Stimulated activated CD4-positive, alpha-beta T cell treated with anti-CD3 and anti-CD28 coated beads, TNF-alpha, amount 100 ng/mL, for 48 hours (primary cell): ENCODE results near the gene TMEM31.
"Not testable (repeated sequence)": the region's sequence is repeated elsewhere in the genome, so short reads cannot be mapped to it uniquely, and the experiment has no call there.

Experiments
- DNase-seq, 3 donors: peaks; one replicate each; pipeline ENCODE4 v3.0.0-alpha.2; 2020; ENCODE audit warnings: low read depth in 3 of 3

The TMEM31 gene

DNA sequence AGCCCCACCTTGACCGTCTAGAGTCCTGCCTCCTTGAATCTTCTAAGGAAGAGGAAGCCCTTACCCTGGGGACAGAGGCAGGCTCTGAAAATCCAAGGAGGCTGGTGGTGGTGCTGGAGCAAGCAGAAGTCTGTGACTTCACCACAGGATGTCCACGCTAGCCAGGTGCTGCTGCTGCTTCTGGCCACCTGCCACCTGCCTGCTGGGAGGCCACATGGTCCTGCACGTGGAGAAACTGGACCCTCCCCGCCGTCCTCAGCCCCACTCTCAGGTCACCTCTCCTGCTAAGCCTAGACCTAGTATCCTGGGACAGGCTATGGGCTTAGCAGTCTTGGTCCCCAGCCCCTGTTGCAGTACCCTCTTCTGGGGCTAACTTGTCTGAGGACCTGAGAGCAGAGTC is 15.8 kb downstream of the TMEM31 start:
- DNase-seq = no peak

DNA sequence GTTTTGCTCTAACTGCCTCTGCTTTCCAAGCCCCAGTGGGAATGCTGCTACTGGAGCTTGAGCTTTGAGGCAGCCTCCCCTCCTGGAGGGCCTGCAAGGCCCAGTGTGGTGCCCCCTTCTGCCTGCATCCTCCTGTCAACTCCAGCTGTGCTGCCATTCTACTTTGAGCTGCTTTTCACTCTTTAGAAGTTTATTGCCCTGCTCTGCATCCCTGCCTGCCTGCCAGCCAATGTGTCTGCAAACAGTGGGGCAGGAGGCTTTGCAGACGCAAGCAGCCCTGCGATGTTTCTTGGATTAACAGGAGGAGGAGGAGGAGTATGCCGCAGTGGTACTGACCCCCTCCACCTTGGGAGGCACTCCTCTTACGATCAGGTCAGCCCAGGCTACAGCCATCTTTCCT is 16.4 kb downstream of the TMEM31 start:
- DNase-seq = no peak

DNA sequence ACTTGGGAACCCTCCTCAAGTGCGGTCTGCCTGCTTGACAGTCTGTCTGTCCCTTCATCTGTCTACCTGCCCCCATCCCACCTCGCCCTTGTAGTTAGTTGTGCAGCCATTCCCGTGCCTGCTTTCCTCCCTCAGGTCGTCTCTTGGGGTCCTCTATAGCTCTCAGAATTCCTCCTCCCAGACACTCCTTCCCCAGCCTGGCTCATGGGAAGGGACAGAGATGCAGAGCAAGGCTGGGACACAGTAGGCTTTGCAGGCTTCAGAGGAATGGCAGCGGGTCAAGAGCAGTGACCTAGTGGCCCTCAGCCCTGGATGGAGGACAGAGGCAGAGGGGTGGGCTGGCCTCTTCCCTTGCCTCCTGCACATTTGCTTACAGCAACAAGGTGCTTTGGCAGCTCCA is 18.3 kb downstream of the TMEM31 start:
- DNase-seq = no peak

DNA sequence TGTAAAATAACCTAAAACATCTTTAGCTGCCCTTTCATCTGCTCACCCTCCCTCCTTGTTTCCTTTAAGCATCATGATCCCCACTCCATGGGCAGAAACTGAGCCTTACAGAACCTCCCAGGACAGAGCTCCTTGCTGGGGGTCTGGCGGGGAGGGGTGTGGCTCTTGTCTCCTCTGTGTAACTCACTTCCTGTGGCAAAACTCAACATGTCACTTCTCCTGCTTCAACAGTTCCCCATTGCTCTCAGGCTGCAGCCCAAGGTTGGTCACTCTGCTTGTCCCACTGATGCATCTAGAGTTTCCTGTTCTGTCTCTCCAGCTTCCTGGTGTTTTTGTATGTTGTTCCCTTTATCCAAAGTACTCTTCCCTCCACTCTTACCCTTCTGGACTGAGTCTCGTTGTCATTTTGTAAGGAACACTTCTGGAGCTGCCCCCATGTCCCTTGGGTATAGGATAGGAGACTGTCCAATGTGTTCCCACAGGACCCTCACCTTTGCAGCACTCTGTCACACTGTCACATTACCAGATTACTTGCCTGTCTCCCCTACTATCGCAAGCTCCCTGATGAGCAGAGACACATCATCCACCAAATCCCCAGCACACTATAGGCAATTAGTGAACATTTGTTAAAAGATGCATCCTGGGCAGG is 19.6 kb downstream of the TMEM31 start:
- no peak for DNase-seq

DNA sequence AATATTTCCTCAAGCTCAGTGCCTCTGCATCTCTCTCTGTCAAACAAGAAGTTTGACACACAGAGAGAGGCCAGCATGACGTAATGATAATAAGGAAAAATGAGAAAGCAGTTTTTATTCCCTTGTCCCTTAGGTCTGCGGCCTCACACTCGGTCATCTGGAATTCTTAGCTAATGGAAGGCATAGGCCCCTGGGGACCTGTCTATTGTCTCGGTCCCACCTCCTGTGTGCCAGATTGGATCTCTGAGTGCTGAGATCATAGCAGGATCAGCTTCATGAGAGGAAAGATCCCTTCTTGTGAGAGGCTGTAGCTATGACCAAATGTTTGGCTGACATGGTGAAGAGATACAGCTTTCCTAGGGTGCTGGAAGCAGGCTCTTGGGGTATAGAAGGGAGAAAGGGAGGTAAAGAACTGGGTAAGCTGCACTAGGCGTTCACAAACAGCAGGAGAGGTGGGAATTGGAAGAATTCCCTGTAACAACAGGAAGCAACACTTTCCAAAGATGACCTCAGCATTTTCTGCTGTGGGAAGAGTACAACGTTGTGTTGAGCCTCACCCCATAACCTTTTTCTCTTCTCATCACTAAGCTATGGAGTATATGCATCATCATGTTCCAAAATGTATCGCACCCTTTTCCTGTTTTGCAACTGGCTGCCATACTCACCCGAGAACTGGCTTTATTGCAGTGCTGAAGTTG is 20.2 kb downstream of the TMEM31 start:
- DNase-seq = no peak

DNA sequence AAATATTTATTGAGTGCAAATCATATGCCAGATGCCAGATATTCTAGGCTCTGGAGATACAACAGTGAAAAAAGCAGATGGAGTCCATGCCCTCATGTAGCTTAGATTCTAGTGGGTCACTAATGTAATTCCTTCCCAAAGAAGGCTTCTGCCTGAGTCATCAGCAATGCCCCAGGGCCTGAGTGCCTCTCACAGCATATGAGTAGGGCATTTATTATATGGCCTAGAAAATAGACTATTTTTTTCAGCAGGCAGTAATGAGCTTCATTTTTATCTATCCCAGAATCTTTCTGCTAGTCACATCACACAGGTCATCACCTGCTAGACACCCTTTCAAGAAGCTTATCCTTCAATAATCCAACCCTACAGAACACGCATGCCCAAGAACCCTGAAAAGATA is 22.3 kb downstream of the TMEM31 start:
- no peak for DNase-seq

DNA sequence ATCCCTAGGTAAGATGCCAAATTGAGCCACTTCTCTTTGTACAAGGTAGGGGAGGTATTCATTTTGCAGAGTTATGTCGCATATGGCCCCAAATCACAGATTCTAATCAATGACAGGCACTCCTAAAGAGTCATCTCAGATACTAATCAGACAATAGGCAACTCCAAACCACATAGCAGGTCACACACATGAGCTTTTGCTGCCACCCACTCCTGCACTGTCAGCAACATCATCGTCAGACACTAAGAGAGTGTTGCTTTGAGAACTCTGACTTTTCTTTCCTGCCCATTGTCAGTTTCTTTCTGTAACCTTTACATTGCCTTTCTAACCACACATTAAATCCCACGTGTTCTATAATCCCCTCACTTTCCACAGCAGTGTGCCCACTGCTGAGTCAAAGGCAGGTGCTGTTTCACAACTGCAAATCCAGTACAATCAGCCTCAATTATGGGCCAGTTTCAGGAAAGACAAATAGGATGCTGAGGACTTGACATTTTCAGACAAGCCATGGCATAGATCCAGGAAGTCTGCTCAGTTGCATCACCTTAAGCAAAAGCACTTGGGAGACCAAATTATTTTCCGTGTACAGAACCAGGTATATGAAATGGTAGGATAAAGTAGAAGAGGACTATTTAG is 23.5 kb downstream of the TMEM31 start:
- peak in 2 of 3 donors; percentile 5 to 8 for DNase-seq

DNA sequence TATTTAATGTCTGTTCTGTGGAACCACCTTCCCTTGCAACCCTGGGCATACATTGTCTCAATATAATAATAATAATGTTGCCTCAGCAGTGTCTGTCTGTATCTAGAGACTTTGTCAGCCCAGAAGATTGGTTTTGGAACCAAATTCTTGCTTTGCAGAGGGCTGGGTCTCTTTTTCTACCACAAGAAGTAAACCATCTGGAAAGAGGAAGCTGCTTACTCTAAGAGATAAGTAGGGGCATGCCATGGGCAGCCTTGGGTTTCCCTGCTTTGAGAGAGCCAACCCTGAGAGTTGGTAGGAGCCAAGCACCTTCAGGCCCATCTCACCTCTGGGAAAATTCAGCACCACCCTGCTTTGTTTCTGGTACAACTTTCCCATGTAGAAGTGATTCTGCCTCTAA is 27.0 kb downstream of the TMEM31 start:
- no peak for DNase-seq

DNA sequence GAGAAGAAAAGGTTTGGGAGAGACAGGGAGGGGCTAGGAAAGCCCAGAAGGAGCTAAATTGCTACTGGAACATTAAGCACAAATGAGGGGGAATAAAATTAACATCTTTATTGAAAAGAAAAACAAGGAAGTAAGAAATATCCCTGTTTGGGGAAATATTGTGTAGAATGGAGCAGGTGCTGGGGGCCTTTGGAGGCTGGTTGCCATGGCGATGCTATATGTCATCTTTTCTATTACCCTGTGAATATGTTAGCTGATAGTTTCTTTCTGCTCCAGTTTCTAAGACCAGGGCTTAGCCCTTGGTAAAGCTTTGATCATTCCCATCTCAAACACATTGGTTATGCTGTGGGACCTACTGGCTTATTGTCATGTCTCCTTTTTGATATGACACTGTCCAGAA is 28.7 kb downstream of the TMEM31 start:
- no peak for DNase-seq

DNA sequence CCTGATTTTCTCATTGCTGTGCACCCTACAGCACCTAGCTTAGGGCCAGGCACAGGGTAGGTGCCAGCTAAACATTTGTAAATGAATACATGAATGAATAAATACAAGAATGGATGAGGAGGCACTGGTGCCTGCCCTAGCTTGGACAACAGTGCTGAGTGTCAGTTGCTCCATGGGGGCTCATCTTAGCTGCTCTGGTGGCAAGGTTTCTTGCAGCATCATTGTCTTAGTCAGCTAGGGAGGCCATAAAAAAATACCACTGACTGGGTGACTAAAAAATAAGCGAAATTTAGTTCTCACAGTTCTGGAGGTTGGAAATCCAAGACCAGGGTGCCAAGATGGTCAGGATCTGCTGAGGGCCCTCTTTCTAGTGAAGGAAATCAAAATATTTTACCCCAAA is 31.2 kb downstream of the TMEM31 start:
- no peak for DNase-seq

DNA sequence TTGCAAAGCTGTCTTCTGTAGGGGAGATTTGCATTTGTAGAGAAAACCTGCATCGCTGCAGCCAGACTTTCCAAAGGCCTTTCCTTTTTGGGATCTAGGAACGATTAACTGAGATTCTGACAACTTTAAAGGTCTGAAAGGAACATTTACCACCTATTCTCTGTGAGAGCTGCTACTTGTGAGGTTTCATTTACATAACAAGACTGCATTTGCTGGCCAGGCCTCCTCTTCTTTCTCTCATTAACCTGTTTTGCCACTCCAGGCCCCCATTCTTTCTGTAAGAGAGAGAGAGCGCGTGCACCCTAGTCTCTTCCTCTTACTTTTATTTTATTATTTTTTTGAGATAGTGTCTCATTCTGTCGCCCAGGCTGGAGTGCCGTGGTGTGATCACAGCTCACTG is 31.6 kb downstream of the TMEM31 start:
- no peak for DNase-seq

DNA sequence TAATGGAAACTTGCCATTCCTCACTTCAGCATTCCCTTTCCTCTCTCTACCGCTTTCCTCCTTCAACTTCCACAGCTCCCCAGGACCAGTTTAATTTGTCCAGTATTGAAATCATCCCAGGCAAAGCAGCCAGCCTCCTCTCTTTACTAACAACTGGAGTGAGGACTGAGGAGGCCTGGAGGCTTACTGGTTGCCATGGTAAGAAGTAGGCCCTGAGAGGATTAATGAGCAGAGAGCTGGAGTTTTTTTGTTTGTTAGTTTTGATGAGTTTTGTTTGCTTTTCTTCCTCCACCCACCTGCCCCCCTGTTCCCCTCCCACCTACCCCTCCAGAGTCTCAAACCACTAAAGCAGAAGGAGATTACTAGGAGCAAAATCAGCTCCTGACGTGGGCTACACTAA is 36.5 kb downstream of the TMEM31 start:
- no peak for DNase-seq

DNA sequence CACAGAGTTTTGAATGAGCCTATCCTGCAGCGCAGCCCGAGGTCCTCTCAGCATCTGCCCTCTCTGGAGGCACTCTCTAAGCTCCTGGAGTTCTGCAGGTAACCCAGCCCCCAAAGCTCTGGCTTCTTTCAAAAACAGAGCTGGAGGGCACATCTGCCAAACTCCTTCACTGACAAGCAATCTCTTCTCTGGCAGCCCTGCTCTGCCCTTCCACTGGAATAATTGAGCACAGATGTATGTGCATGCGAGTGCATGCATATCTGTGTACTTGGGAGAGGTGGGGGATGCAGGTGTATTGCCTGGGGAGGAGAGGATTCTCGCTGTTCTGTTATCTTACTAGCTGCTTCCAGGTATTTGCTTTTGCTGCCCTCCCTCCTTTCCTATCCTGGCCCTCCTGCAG is 43.7 kb downstream of the TMEM31 start:
- no peak for DNase-seq

DNA sequence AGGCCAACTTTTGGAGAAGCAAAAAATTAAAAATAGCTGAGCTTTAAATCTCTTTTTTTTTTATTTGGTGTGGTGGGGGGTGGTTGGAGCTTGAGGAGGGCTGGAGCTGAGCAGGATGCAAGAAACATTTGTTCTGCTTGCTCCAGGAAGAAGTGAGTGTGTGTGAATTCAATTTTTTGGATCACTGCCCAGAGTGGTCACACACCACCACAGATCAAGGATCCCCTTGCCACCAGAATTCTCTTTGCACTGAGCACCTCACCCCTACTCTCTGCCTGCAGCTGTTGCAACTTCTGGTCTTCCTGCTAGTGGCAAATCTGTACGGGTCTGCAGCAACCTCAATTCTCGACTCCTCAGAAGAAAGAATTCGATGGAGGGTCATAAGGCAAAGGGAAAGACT is 46.0 kb downstream of the TMEM31 start:
- DNase-seq = no peak

DNA sequence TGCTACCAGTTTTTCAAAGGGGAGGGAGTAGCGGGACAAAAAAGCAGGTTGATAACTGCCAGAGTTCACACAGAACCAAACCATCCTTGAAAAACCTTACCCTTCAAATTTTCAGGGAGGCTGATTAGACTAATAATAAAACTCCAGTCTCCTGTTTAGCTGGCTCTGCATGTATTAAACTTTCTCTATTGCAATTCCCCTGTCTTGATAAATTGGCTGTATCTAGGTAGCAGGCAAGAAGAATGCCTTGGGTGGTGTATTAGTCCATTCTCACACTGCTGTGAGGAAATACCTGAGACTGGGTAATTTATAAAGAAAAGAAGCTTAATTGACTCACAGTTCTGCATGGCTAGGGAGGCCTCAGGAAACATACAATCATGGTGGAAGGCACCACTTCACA is 47.8 kb downstream of the TMEM31 start:
- no peak for DNase-seq

DNA sequence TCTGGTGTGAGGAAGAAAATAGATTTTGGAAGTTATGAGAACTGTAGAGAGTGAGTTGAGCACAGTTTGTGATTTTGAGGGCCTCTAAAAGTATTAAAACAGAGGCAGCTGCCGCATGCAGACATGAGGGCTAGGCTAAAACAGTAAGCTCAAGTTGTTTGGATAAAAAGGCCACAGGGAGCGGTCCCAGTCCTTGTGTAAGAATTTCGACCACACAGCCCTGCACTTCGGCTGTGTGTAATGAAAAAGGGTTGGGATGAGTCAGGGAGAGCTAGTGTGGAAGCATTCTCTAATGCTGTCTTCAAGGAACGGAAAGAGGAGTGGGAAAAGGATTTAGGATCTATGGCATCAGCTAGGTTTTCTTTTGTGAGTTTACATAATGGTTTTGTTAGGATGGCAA is 52.8 kb downstream of the TMEM31 start:
- not testable (repeated sequence) for DNase-seq
